ENCODE measurements around the gene ARHGEF17.
"Not testable (repeated sequence)": the region's sequence is repeated elsewhere in the genome, so short reads cannot be mapped to it uniquely, and the experiment has no call there.

ARHGEF17 gene

GRCh38 chr11:73273222-73273895, 34.7 kb upstream of the ARHGEF17 start:
- no peak overlapping the region for H3K4me3 ChIP-seq (ENCODE audit: low read depth, low read length)

- not testable (repeated sequence) for H3K4me3 ChIP-seq (ENCODE audit: low read depth, low read length)
Measured at GRCh38 chr11:73274191-73274590, 33.9 kb upstream of the ARHGEF17 start.

GRCh38 chr11:73274722-73275380, 33.2 kb upstream of the ARHGEF17 start:
- H3K4me3 ChIP-seq (ENCODE audit: low read depth, low read length): no peak overlapping the region

- H3K4me3 ChIP-seq (ENCODE audit: low read depth, low read length): no peak overlapping the region
Measured at GRCh38 chr11:73275381-73275750, 32.7 kb upstream of the ARHGEF17 start.

DNA sequence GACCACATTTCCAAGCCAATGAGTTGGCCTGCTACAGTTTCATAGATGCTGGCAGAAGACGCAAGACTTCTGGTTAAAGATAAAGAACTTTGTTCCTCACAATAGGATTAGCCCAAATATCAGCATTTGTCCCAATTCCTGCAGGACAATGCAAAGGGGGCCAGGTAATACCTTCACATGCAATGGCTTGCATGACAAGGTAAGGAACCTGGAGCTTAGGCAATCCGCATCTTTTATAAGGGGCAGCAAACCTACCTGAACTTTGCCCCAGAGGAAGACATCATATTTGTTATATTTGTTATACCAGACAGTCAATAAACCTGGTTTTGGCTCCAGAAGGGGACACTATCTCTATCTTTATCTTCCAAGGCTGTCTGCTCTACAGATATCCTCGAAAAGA, 30.6 kb upstream of the ARHGEF17 start:
- H3K4me3 ChIP-seq (ENCODE audit: low read depth, low read length): no peak overlapping the region

DNA sequence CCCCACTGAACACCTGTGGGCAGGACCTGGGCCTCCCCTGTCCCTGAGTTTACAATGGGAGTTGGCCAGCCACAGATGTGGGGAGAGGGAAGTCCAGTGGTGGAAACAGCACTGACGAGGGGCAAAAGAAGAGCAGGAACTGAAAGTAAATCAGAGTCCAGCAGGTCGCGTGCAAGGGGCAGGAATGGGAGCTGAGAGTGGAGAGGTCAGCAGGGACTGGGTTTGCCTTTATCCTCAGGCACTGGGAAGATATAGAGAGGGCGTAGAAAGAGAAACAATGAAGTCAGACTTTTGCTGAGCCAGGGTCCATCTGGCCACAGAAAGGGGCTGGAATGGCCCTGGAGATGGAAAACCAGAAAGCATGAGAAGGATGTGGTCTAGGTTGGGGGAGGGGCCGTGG, 27.4 kb upstream of the ARHGEF17 start:
- no peak overlapping the region for H3K4me3 ChIP-seq (ENCODE audit: low read depth, low read length)

DNA sequence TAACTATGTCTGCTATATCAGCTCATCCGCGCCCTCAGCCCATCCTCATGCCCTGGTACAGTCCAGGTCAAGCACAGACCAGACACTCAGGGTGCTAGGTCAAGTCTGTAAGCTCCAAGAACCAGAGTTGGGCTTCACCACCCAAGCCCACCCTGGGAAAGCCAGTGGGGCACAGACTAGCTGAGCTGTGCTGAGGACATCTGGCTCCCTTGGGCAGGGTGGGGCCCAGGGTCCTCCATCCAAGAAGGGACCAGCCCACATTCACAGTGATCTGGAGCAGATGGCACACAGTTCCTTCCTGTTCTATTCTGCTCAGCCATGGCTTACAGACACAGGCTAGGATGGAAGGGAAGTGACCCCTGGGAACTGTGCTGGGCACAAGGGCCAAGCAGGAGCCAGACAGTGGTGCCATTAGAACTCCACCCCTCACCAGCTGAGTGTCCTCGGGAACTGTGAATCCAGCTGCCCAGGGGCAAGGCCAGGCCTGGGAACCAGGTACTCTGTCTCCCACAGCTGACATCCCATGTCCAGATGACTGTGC, 26.8 kb upstream of the ARHGEF17 start:
- no peak overlapping the region for H3K4me3 ChIP-seq (ENCODE audit: low read depth, low read length)

GRCh38 chr11:73281796-73282660, 26.0 kb upstream of the ARHGEF17 start:
- no peak overlapping the region for H3K4me3 ChIP-seq (ENCODE audit: low read depth, low read length)

DNA sequence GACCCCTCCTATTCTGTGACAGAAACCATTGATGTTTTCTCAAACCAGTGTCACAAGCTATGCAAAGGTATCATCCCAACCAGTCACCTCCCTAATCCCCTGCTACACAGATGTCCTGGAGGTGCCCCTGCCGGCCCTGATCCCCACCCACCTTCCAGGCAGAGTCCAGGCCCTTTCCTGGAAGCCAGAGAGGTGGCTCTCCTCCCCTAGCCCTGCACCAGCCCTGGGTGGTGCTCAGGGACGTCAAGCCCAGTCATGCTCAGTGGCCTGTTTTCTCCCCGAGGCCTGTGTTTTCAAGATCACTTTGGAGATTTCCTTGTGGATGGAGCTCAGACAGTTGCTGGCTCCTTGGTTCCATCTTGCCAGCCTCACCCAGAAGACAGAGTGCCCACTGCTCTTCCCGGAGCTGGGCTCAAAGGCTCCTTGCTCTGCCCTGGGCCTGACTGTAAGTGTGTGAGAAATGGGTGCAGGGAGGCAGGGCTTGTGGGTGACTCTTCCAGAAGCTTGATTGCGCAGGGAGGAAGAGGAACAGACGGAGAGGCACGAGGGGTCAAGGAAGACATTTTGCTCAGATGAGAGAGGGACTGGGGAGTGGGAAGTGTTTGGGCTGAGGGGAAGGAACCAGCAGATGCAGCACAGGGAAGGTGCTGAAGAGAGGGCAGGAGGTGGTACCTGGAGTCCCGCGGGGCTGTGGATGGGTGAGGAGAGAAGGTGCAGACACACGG, 24.6 kb upstream of the ARHGEF17 start:
- no peak overlapping the region for H3K4me3 ChIP-seq (ENCODE audit: low read depth, low read length)

- no peak overlapping the region for H3K4me3 ChIP-seq (ENCODE audit: low read depth, low read length)
Measured at GRCh38 chr11:73284106-73284505, 24.0 kb upstream of the ARHGEF17 start.

GRCh38 chr11:73285721-73286120, 22.4 kb upstream of the ARHGEF17 start:
- no peak overlapping the region for H3K4me3 ChIP-seq (ENCODE audit: low read depth, low read length)

DNA sequence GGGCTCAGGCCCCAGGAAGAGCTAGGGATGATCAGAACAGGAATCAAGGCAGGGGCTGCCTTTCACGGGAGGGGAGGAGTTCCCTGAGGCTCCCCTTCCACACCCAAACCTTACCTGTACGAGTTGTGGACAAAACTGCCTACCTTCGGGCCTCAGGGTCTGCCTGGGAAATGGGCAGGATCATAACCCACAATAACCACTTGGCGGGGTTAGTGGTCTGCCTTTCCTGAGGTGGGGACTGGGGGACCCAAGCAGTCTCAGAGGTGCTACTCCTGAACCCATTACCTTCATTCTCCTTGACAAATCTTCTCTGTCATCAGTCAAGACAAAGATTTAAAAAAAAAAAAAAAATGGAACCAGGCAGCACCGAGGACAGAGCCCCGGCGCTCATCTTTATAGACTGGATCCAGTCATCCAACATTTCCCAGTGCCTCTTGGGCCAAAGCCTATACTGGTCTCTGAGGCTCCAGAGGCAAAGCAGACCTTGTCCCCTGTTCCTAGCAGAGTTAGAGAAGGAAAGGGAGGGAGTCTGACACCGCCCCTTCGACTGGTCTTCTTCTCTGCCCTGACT, 21.8 kb upstream of the ARHGEF17 start:
- H3K4me3 ChIP-seq (ENCODE audit: low read depth, low read length): no peak overlapping the region

- H3K4me3 ChIP-seq (ENCODE audit: low read depth, low read length): no peak overlapping the region
Measured at GRCh38 chr11:73287400-73288101, 20.5 kb upstream of the ARHGEF17 start.

DNA sequence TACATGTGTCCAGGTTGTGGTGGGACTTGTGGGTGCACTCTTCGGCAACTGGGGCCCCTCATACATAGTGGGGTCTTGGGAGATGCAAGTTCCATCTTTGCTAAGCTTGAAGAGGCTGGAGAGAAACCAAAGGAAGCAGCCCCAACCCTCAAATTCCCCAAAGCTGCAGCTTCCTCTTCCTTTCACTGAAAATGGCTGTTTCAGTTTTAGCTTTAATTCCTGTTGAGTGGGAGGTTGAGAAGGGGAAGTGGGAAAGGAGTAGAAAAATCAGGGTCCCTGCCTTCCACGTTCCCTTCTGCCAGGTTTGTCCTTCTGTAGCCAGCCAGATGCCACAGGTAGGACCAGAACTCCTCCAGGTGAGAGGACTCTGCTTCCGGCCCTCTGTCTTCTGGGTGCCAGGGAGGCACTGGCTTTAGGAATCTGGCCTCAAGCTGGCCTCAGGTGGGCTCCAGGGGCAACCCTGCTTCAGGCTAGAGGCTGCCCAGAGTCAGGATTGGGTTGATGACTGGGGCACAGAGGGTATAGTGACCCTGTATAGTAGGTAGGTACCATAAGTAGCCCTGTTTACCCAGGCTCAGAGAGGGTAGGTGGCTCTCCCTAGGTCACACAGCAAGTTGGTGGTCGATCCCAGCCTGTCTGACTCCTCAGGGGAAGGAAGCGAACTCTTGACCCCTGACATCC, 19.7 kb upstream of the ARHGEF17 start:
- no peak overlapping the region for H3K4me3 ChIP-seq (ENCODE audit: low read depth, low read length)

GRCh38 chr11:73288873-73289707, 19.0 kb upstream of the ARHGEF17 start:
- H3K4me3 ChIP-seq (ENCODE audit: low read depth, low read length): no peak overlapping the region

GRCh38 chr11:73290536-73290935, 17.5 kb upstream of the ARHGEF17 start:
- H3K4me3 ChIP-seq (ENCODE audit: low read depth, low read length): no peak overlapping the region

- no peak overlapping the region for H3K4me3 ChIP-seq (ENCODE audit: low read depth, low read length)
Measured at GRCh38 chr11:73291196-73291595, 16.9 kb upstream of the ARHGEF17 start.

- no peak overlapping the region for H3K4me3 ChIP-seq (ENCODE audit: low read depth, low read length)
Measured at GRCh38 chr11:73291781-73292524, 16.1 kb upstream of the ARHGEF17 start.
